BJ (cell line): Measurements from ENCODE around the gene RYR1. TPM values are rescaled to one million over a fixed set of nuclear protein-coding genes. Genes with fewer than 3 reads are reported as not detected.

Source experiments
- CTCF ChIA-PET: fragments of 350-600 bp; formaldehyde crosslinking; extraction: SDS; loops from one replicate; lab custom pipeline; 2021; ENCODE audit warnings: antibody characterized with exemption, inconsistent platforms; lab: Yijun Ruan, JAX
- POLR2A ChIA-PET: fragments of 300-600 bp; sonication (Branson Sonifier 250); formaldehyde crosslinking; extraction: SDS; loops from one replicate; lab custom pipeline; 2021; ENCODE audit warnings: antibody characterized with exemption; lab: Charles Lee
- DNase-seq: peaks from one replicate; pipeline ENCODE4 v3.0.0-alpha.2; 2011; ENCODE audit warnings: low read depth
- H3K27me3 ChIP-seq: 2 replicates; pipeline ENCODE4 v1.6.0; 2011; ENCODE audit warnings: low read length; ENCODE audit not compliant: control insufficient read depth, insufficient read depth
- H3K36me3 ChIP-seq: 2 replicates; pipeline ENCODE4 v1.5.1; 2011; ENCODE audit warnings: low read length; ENCODE audit not compliant: control insufficient read depth, insufficient read depth
- H3K4me3 ChIP-seq: 2 replicates; pipeline ENCODE4 v1.5.1; 2011; ENCODE audit warnings: low read depth, mild to moderate bottlenecking, control low read depth, low read length
- polyA plus RNA-seq: library from polyadenylated mRNA; depleted of rRNA; stranded (reverse); fragments of >200 nt; gene quantifications from 2 replicates; pipeline ENCODE4 v1.2.3, GENCODE V29; 2011
- TF ChIP-seq, protein P1 (sequence below): IDR thresholded peaks from 2 replicates; pipeline ENCODE4 v1.5.1; 2011; ENCODE audit warnings: low read depth, mild to moderate bottlenecking, control low read depth, inconsistent platforms, low read length, moderate library complexity; ENCODE audit not compliant: insufficient read depth

RYR1 gene
- polyA plus RNA-seq, 1 experiment, result 0.04 TPM

DNA sequence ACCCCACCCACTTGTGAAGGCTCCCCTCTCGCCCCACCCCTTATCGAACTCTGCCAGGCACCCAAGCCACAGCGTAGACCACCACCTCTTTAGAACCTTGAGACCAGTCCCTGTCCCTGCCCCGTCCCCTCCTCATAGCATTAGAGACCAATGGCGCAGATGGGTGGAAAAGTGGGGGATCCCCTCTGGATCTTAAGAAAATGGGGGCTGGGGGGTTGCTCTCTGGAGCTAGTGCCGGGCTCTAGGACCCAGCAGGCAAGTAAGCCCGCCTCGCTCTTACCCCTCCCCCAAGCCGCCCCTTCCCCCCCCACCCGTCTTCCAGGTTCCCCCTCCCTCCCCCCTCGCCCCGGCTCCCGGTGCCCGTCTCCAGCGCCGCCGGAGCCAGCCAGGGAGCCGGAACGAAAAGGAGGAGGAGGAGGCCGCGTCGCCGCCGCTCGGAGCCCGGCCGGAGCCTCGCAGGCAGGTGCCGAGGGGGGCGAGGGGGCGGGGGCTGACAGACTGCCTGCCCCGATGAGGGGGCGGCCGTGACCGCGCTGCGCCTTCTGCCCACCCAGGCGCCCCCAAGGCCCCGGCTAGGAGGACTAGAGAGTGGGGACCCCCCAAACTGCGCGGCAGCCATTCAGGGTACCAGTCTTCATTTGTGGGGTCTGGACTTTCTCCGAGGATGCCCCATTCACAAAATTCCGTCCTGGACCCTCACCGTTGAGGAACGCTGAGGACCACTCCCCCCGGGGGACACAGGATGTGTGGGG is 45.0 kb upstream of the RYR1 start, which contains the start of gene SPRED3:
TSS of gene SPRED3 (plus strand) at position 349 of the 752 bp plus-strand sequence. CDS start 1,606 bp downstream, outside the sequence.
- Histone ChIP-seq H3K4me3 (peak within 1 kb of the TSS; percentile 91), H3K36me3 (peaks cover 23% of the 10 kb centered on the region), H3K27me3 (no peaks in the 10 kb centered on the region)
- ChIA-PET POLR2A (interaction anchor here (0.7 to 1.3 kb wide), 5 partner anchors 12 to 903 kb away, joined by 3 to 18 read pairs (median 4); partner anchors contain the start of genes FAM98C and PSMD8), CTCF (interaction anchor here (0.7 to 3.6 kb wide), 7 partner anchors 12 to 154 kb away, joined by 3 to 20 read pairs (median 8); partner anchors contain the start of genes FAM98C and PSMD8)
- TF ChIP-seq, protein P1, sequence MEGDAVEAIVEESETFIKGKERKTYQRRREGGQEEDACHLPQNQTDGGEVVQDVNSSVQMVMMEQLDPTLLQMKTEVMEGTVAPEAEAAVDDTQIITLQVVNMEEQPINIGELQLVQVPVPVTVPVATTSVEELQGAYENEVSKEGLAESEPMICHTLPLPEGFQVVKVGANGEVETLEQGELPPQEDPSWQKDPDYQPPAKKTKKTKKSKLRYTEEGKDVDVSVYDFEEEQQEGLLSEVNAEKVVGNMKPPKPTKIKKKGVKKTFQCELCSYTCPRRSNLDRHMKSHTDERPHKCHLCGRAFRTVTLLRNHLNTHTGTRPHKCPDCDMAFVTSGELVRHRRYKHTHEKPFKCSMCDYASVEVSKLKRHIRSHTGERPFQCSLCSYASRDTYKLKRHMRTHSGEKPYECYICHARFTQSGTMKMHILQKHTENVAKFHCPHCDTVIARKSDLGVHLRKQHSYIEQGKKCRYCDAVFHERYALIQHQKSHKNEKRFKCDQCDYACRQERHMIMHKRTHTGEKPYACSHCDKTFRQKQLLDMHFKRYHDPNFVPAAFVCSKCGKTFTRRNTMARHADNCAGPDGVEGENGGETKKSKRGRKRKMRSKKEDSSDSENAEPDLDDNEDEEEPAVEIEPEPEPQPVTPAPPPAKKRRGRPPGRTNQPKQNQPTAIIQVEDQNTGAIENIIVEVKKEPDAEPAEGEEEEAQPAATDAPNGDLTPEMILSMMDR, result no peak
- no peak for DNase-seq

GRCh38 chr19:38389101-38389925 is 44.2 kb upstream of the RYR1 start:
- peak overlapping the region; percentile 91 for H3K4me3 ChIP-seq

DNA sequence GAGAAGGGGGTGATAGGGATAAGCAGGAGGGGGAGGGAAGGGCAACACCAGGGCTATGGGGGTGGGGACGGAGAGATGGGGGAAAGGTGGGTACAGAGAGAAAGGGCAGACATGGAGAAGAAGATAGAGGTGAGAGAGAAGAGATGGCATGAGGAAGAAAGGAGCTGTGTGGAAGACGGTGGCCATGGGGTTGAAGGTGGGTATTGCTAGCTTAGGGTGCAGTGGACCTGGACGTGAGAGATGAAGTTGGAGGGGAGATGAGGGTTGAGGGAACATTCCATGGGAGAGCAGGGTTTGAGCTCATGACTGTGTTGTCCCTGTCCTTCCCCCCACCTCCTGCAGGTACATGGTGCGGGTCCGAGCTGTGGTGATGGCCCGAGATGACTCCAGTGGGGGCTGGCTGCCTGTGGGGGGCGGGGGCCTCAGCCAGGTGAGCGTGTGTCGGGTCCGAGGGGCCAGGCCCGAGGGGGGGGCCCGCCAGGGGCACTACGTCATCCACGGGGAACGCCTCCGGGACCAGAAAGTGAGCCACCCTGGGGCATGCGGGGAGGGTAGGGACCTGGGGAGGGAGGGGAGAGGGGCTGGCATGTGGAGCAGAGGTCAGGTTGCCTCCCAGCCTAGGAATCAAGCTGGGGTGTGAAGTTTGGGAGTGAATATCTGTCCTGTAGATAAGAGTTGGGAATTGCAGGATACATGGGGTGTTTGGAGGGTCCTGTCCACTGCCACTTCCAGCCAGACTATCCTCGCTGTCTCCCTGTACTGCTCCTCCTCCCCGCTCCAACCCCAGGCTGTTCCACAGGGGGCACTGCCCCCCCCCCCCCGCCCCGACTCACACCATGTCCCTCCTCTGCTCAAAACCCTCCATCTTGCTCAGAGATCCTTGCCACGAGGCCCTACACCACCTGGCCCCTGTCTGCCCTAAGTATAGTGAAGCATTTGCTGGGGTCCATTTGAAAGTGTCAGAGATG is 43.2 kb upstream of the RYR1 start:
- Histone ChIP-seq H3K36me3 (peaks cover 14% of the 10 kb centered on the region), H3K27me3 (no peaks in the 10 kb centered on the region), H3K4me3 (peak overlapping the region; percentile 91)
- DNase-seq, result no peak
- ChIA-PET POLR2A (interaction anchor here (0.6 to 1.4 kb wide), 3 partner anchors 16 to 599 kb away, joined by 3 to 23 read pairs (median 5); partner anchors contain the start of gene PSMD8), CTCF (interaction anchor here (1.7 to 4.2 kb wide), 4 partner anchors 13 to 488 kb away, joined by 6 to 20 read pairs (median 16); partner anchors contain the start of gene FAM98C)
- TF ChIP-seq, protein P1, result no peak

More at GRCh38 chr19:38389101-38389925, 44.2 kb upstream of the RYR1 start:
- POLR2A ChIA-PET, result interaction anchor here (0.8 to 1.4 kb wide), 2 partner anchors 15 to 599 kb away, joined by 3 to 23 read pairs; partner anchors contain the start of gene PSMD8
- peaks cover 20% of the 10 kb centered on the region for H3K36me3 ChIP-seq
- CTCF ChIA-PET, result interaction anchor here (1.7 to 3.6 kb wide), 3 partner anchors 14 to 487 kb away, joined by 6 to 20 read pairs (median 11); partner anchors contain the start of gene FAM98C
- TF ChIP-seq, protein P1, result no peak
- no peaks in the 10 kb centered on the region for H3K27me3 ChIP-seq
- no peak for DNase-seq

- peaks cover 10% of the 10 kb centered on the region for H3K36me3 ChIP-seq
- no peaks in the 10 kb centered on the region for H3K27me3 ChIP-seq
- TF ChIP-seq, protein P1, result no peak
- CTCF ChIA-PET, result interaction anchor here (1.2 to 4.2 kb wide), 2 partner anchors 11 to 490 kb away, joined by 4 to 20 read pairs; partner anchors contain the start of gene FAM98C
- DNase-seq, result no peak
- no peak overlapping the region for H3K4me3 ChIP-seq
- POLR2A ChIA-PET, result no interaction called here
Measured at GRCh38 chr19:38391911-38392464, 41.5 kb upstream of the RYR1 start.
